Uterus (tissue), 4 donors: ENCODE results near the gene HTR1D. TPM values are rescaled to one million over a fixed set of nuclear protein-coding genes. Genes with fewer than 3 reads are reported as not detected.

Experiments
- DNase-seq, 2 donors: peaks; one replicate each; pipeline ENCODE4 v3.0.0-alpha.2; 2019 to 2020
- H3K27ac ChIP-seq, 2 donors: fragments of 200-600 bp; sonication (generic); 1 replicate in 1 of 2; 2 replicates in 1 of 2; pipeline ENCODE4 v1.5.1; 2016 to 2018
- H3K27me3 ChIP-seq, 2 donors: fragments of 200-600 bp; sonication (generic); one replicate each; pipeline ENCODE4 v1.5.1; 2018 to 2019; ENCODE audit warnings: control low read depth in 1 of 2
- H3K36me3 ChIP-seq, 2 donors: fragments of 200-600 bp; sonication (generic); one replicate each; pipeline ENCODE4 v1.5.1; 2019; ENCODE audit warnings: control low read depth in 1 of 2
- H3K4me1 ChIP-seq, 2 donors: fragments of 200-600 bp; sonication (generic); one replicate each; pipeline ENCODE4 v1.5.1; 2018 to 2019; ENCODE audit warnings: control low read depth in 1 of 2
- H3K4me3 ChIP-seq, 2 donors: fragments of 200-600 bp; sonication (generic); 1 replicate in 1 of 2; 2 replicates in 1 of 2; pipeline ENCODE4 v1.5.1; 2018 to 2019; ENCODE audit warnings: mild to moderate bottlenecking in 1 of 2
- H3K9me3 ChIP-seq, 2 donors: fragments of 200-600 bp; sonication (generic); one replicate each; pipeline ENCODE4 v1.5.1; 2019; ENCODE audit warnings: control low read depth in 1 of 2
- CTCF ChIP-seq, 4 experiments: fragments of 200-600 bp in 2 of 4; fragments of 450-650 bp in 2 of 4; sonication (generic) in 2 of 4; IDR thresholded peaks; one replicate each; pipeline ENCODE4 v1.5.1; 2016 to 2019; ENCODE audit warnings: antibody characterized with exemption in 4 of 4, mild to moderate bottlenecking in 2 of 4, moderate library complexity in 1 of 4
- POLR2A ChIP-seq, 2 donors: fragments of 450-650 bp; IDR thresholded peaks; one replicate each; pipeline ENCODE4 v1.6.1; 2016; ENCODE audit warnings: antibody characterized with exemption in 2 of 2, mild to moderate bottlenecking in 1 of 2, moderate library complexity in 1 of 2
- intact Hi-C: fragments of 100-400 bp; cut with DNase I; formaldehyde crosslinking; loops from one replicate; pipeline ENCODE4 v1.15.1; 2023; ENCODE audit warnings: low total_unique reads
- small RNA-seq: library from RNA; depleted of rRNA; stranded (forward); fragments of <200 nt; gene quantifications from one replicate; pipeline ENCODE3, GENCODE V24; 2016
- total RNA-seq, 4 donors: library from RNA; depleted of rRNA in 3 of 4; stranded (reverse); fragments of >200 nt in 3 of 4; gene quantifications; one replicate each; pipeline versions ENCODE4 v1.1.0 to v1.2.4, GENCODE V29; 2014 to 2023
- donor health status: DM: yes; HTN: yes; CAD: no.

The HTR1D gene
- total RNA-seq, 4 donors from 2014 or later = not detected

DNA sequence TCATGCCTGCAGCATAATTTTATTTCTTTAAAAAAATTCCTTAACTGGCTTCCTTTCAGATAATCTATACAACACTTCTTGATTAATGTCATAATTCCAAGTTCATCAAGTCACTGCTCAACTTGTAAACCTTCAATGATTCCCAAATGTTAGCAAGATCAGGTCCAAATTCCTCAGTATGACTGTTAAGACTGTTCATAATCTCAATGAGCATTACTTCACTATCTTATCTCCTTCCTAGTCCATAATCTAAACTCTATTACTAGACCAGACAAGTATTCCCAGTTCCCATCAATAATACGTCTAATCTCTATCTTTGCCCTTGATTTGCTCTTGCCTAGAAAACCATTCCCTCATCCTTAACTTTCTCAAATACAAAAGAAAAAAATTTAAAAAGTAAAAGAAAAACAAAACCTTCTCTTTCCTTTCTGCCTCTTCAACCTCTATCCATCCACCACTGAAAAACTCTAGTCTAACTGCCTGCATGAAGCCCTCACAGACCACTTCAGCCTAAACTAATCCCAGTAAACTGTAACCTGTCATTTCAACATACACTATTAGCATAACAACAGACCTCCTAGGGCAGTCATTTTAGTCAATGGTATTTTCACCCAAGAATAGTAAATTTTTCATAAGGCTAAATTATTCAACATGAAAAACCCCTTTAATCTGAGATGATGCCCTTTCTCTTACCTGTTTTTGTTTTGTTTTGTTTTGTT lies 64.2 kb downstream of the HTR1D start:
- peaks cover 0 to 4% of the 10 kb centered on the region in 2 donors for H3K4me1 ChIP-seq
- H3K27ac ChIP-seq = no peak overlapping the region
- H3K36me3 ChIP-seq = no peaks in the 10 kb centered on the region
- DNase-seq = no peak
- intact Hi-C loops = no loop called here
- H3K9me3 ChIP-seq = no peaks in the 10 kb centered on the region
- TF ChIP-seq POLR2A (IDR thresholded peaks at IDR 0.05) (no peak), CTCF (IDR thresholded peaks at IDR 0.05) (no peak)
- no peaks in the 10 kb centered on the region for H3K27me3 ChIP-seq
- H3K4me3 ChIP-seq = no peak overlapping the region

GRCh38 chr1:23150742-23151141 lies 66.6 kb downstream of the HTR1D start:
- Histone ChIP-seq H3K36me3 (no peaks in the 10 kb centered on the region), H3K4me3 (no peak overlapping the region), H3K27ac (no peak overlapping the region), H3K4me1 (peaks cover 0 to 4% of the 10 kb centered on the region in 2 donors), H3K9me3 (no peaks in the 10 kb centered on the region), H3K27me3 (no peaks in the 10 kb centered on the region)
- no peak for DNase-seq
- intact Hi-C loops = no loop called here
- TF ChIP-seq POLR2A (IDR thresholded peaks at IDR 0.05) (no peak), CTCF (IDR thresholded peaks at IDR 0.05) (no peak)

- no peak for DNase-seq
- Histone ChIP-seq H3K4me1 (peaks cover 0 to 4% of the 10 kb centered on the region in 2 donors), H3K27me3 (no peaks in the 10 kb centered on the region), H3K9me3 (no peaks in the 10 kb centered on the region), H3K27ac (no peak overlapping the region), H3K36me3 (no peaks in the 10 kb centered on the region), H3K4me3 (no peak overlapping the region)
- intact Hi-C loops = no loop called here
- no peak for TF ChIP-seq CTCF (IDR thresholded peaks at IDR 0.05)
- no peak for TF ChIP-seq POLR2A (IDR thresholded peaks at IDR 0.05)
Measured at GRCh38 chr1:23150125-23150524, 67.2 kb downstream of the HTR1D start.

DNA sequence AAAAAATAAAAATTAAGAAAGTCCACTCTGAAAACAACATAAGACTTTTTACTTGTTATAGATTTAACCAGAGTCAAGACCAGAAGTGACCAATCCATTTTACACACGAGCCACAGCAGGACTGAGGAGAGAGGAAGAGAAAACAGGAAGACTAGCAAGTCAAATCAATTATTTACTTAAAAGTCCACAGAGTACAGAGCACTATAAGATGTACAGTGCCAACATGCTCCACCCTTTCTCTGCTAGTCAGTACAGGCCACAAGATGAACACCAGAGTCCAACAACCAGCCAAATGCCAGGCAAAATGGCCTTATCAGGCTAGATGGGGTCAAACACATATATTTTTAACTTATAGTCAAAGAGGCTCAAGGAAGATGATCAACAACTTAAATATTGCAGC lies 68.2 kb downstream of the HTR1D start:
- Histone ChIP-seq H3K4me3 (no peak overlapping the region), H3K9me3 (no peaks in the 10 kb centered on the region), H3K27me3 (no peaks in the 10 kb centered on the region), H3K4me1 (peaks cover 0 to 4% of the 10 kb centered on the region in 2 donors), H3K27ac (no peak overlapping the region), H3K36me3 (no peaks in the 10 kb centered on the region)
- no peak for DNase-seq
- intact Hi-C loops = no loop called here
- TF ChIP-seq POLR2A (IDR thresholded peaks at IDR 0.05) = no peak
- no peak for TF ChIP-seq CTCF (IDR thresholded peaks at IDR 0.05)

DNA sequence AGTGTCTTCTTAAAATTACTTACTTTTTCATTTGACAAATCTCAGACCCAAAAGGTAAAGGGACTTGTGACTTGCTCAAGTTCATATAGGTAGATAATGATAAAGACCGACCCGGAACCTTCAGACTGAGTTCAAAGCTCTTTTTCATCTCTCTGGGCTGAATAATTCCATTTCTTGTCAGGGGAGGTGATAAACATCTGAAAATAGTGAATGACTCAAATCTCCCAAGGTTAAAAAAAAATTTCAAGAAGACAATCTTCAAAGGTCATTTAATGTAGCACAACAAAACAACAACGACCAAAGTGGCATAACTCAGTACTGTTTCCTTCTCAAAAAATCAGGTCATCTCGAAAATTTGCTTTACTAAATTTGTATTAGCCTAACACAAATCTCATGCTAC lies 69.2 kb downstream of the HTR1D start:
- Histone ChIP-seq H3K27me3 (no peaks in the 10 kb centered on the region), H3K4me1 (peaks cover 0 to 4% of the 10 kb centered on the region in 2 donors), H3K9me3 (no peaks in the 10 kb centered on the region), H3K4me3 (no peak overlapping the region), H3K27ac (no peak overlapping the region), H3K36me3 (no peaks in the 10 kb centered on the region)
- intact Hi-C loops = no loop called here
- no peak for DNase-seq
- TF ChIP-seq POLR2A (IDR thresholded peaks at IDR 0.05) = no peak
- TF ChIP-seq CTCF (IDR thresholded peaks at IDR 0.05) = no peak

Small RNA genes lying within 50 kb of the gene (small RNA-seq; reads per million reads assigned to genes)
- gene RNU6-135P = not detected
- gene RNU6-514P = not detected

Other genes with a start within 250 kb of the HTR1D start
- not detected for gene LACTBL1, start 244.6 kb downstream of the HTR1D start, total RNA-seq
- 1 to 10 TPM in 2 of 4 donors, not detected in 2; 1.1 to 2.0 TPM for gene TEX46, start 201.7 kb downstream of the HTR1D start, total RNA-seq
- 100 to 1,000 TPM in 1 of 4 donors, 10 to 100 TPM in 3; 31.5 to 137 (median 57.3) TPM for gene KDM1A, start 198.0 kb downstream of the HTR1D start, total RNA-seq
- gene LUZP1, start 48.6 kb downstream of the HTR1D start, total RNA-seq = 10 to 100 TPM in 3 of 4 donors, 1 to 10 TPM in 1; 9.1 to 41.4 (median 27.3) TPM
- gene HNRNPR, start 126.8 kb upstream of the HTR1D start, total RNA-seq = 100 to 1,000 TPM in 2 of 4 donors, 10 to 100 TPM in 2; 29.7 to 230 (median 116) TPM
- 10 to 100 TPM; 12.1 to 88.8 (median 21.6) TPM for gene ZNF436, start 152.3 kb upstream of the HTR1D start, total RNA-seq
- gene TCEA3, start 207.2 kb upstream of the HTR1D start, total RNA-seq = 10 to 100 TPM; 20.6 to 70.9 (median 27.8) TPM